ENCODE data around the gene TLE4.

Gene TLE4

GRCh38 chr9:79629721-79630120 is 58.0 kb downstream of the TLE4 start:
- DNase-seq: no peak
- no peak overlapping the region for H3K27ac ChIP-seq
- in situ Hi-C loops (cut with HindIII; ENCODE audit: low pct_ligation_motif_present, low sequenced_read_pairs): no loop called here
- no peaks in the 10 kb centered on the region for H3K36me3 ChIP-seq (replicated peaks)
- TF ChIP-seq CTCF (IDR thresholded peaks at IDR 0.05; ENCODE audit: low read depth, low read length, missing control alignments): no peak
- H3K27me3 ChIP-seq (replicated peaks): no peaks in the 10 kb centered on the region
- no peak overlapping the region for H3K4me3 ChIP-seq (ENCODE audit: low read depth, low read length)

GRCh38 chr9:79630521-79631403 is 59.0 kb downstream of the TLE4 start:
- Histone ChIP-seq H3K36me3 (replicated peaks) (no peaks in the 10 kb centered on the region), H3K27ac (no peak overlapping the region), H3K27me3 (replicated peaks) (no peaks in the 10 kb centered on the region), H3K4me3 (ENCODE audit: low read depth, low read length) (no peak overlapping the region)
- in situ Hi-C loops (cut with HindIII; ENCODE audit: low pct_ligation_motif_present, low sequenced_read_pairs): no loop called here
- no peak for DNase-seq
- TF ChIP-seq CTCF (IDR thresholded peaks at IDR 0.05; ENCODE audit: low read depth, low read length, missing control alignments): no peak

GRCh38 chr9:79632060-79632459 is 60.3 kb downstream of the TLE4 start:
- TF ChIP-seq CTCF (IDR thresholded peaks at IDR 0.05; ENCODE audit: low read depth, low read length, missing control alignments): no peak
- in situ Hi-C loops (cut with HindIII; ENCODE audit: low pct_ligation_motif_present, low sequenced_read_pairs): no loop called here
- no peak for DNase-seq

GRCh38 chr9:79632705-79633104 is 60.9 kb downstream of the TLE4 start:
- Histone ChIP-seq H3K36me3 (replicated peaks) (no peaks in the 10 kb centered on the region), H3K4me3 (ENCODE audit: low read depth, low read length) (no peak overlapping the region), H3K27me3 (replicated peaks) (no peaks in the 10 kb centered on the region), H3K27ac (no peak overlapping the region)
- in situ Hi-C loops (cut with HindIII; ENCODE audit: low pct_ligation_motif_present, low sequenced_read_pairs): no loop called here
- TF ChIP-seq CTCF (IDR thresholded peaks at IDR 0.05; ENCODE audit: low read depth, low read length, missing control alignments): no peak
- no peak for DNase-seq

More at GRCh38 chr9:79632060-79632459, 60.3 kb downstream of the TLE4 start:
- H3K27me3 ChIP-seq (replicated peaks): no peaks in the 10 kb centered on the region
- no peak overlapping the region for H3K27ac ChIP-seq
- H3K36me3 ChIP-seq (replicated peaks): no peaks in the 10 kb centered on the region
- no peak overlapping the region for H3K4me3 ChIP-seq (ENCODE audit: low read depth, low read length)

GRCh38 chr9:79633558-79633957 is 61.8 kb downstream of the TLE4 start:
- TF ChIP-seq CTCF (IDR thresholded peaks at IDR 0.05; ENCODE audit: low read depth, low read length, missing control alignments): no peak
- no peak for DNase-seq
- H3K27me3 ChIP-seq (replicated peaks): no peaks in the 10 kb centered on the region
- no peaks in the 10 kb centered on the region for H3K36me3 ChIP-seq (replicated peaks)
- H3K27ac ChIP-seq: no peak overlapping the region
- no peak overlapping the region for H3K4me3 ChIP-seq (ENCODE audit: low read depth, low read length)
- in situ Hi-C loops (cut with HindIII; ENCODE audit: low pct_ligation_motif_present, low sequenced_read_pairs): no loop called here
